Testis (tissue), 3 donors: ENCODE data around the gene KIDINS220. TPM values are rescaled to one million over a fixed set of nuclear protein-coding genes. Genes with fewer than 3 reads are reported as not detected.

Experiments used
- DNase-seq: peaks from one replicate; pipeline ENCODE4 v3.0.0-alpha.2; 2019
- H3K27ac ChIP-seq, 2 donors: fragments of 200-600 bp; sonication (generic); one replicate each; pipeline ENCODE4 v1.5.1; 2019
- H3K27me3 ChIP-seq: fragments of 200-600 bp; sonication (generic); one replicate; pipeline ENCODE4 v1.5.1; 2019
- H3K36me3 ChIP-seq: fragments of 200-600 bp; sonication (generic); one replicate; pipeline ENCODE4 v1.5.1; 2017; ENCODE audit warnings: low read depth; ENCODE audit errors: missing control alignments
- H3K4me1 ChIP-seq: fragments of 200-600 bp; sonication (generic); one replicate; pipeline ENCODE4 v1.5.1; 2019
- H3K4me3 ChIP-seq, 2 donors: fragments of 200-600 bp; sonication (generic); one replicate each; pipeline ENCODE4 v1.5.1; 2017 to 2019
- H3K9me3 ChIP-seq: fragments of 200-600 bp; sonication (generic); one replicate; pipeline ENCODE4 v1.5.1; 2017
- CTCF ChIP-seq, 3 experiments: fragments of 450-650 bp in 2 of 3; fragments of 200-600 bp in 1 of 3; sonication (generic) in 1 of 3; IDR thresholded peaks; one replicate each; pipeline ENCODE4 v1.5.1; 2016 to 2019; ENCODE audit warnings: antibody characterized with exemption in 3 of 3, mild to moderate bottlenecking in 2 of 3, moderate library complexity in 1 of 3
- POLR2A ChIP-seq: fragments of 450-650 bp; IDR thresholded peaks from one replicate; pipeline ENCODE4 v1.6.1; 2017; ENCODE audit warnings: antibody characterized with exemption, mild to moderate bottlenecking, moderate library complexity
- WGBS, 2 donors: methylation state at CpG; one replicate each; pipeline ENCODE4 v1.1.5; 2018; 5-methylcytosine and 5-hydroxymethylcytosine counted together
- intact Hi-C: fragments of 100-400 bp; cut with DNase I; formaldehyde crosslinking; loops from one replicate; pipeline ENCODE4 v1.15.1; 2023; ENCODE audit warnings: low total_unique reads
- polyA plus RNA-seq: library from polyadenylated mRNA; stranded (reverse); fragments of 350-450 nt; fragmentation: Illumina TruSeq; extraction: RNeasy Lipid Tissue Mini Kit (QIAGEN cat#74804); gene quantifications from one replicate; pipeline ENCODE4 v1.2.3, GENCODE V29; 2014; ENCODE audit warnings: low read depth, low replicate concordance; ENCODE audit not compliant: insufficient read depth
- total RNA-seq, 2 donors: library from RNA; depleted of rRNA; stranded (reverse); fragments of >200 nt; gene quantifications; one replicate each; pipeline ENCODE4 v1.2.3, GENCODE V29; 2016

Gene KIDINS220
- total and polyA plus RNA-seq, 3 donors from 2014 or later, result 25.5 to 75.7 (median 68.6) TPM

- Histone ChIP-seq H3K9me3 (no peaks in the 10 kb centered on the region), H3K4me1 (no peaks in the 10 kb centered on the region), H3K27ac (no peak overlapping the region), H3K27me3 (no peaks in the 10 kb centered on the region), H3K4me3 (no peak overlapping the region), H3K36me3 (no peaks in the 10 kb centered on the region)
- TF ChIP-seq POLR2A (no peak), CTCF (IDR thresholded peaks at IDR 0.05) (no peak)
- intact Hi-C loops, result no loop called here
- WGBS, 2 donors, result 91 to 99% methylated on average over 4 of the region's 4 CpGs
- no peak for DNase-seq
These were observed 47.4 kb upstream of the KIDINS220 start for GRCh38 chr2:8884812-8885211.

GRCh38 chr2:8882094-8882493 is 44.7 kb upstream of the KIDINS220 start:
- Histone ChIP-seq H3K4me1 (no peaks in the 10 kb centered on the region), H3K27me3 (no peaks in the 10 kb centered on the region), H3K9me3 (no peaks in the 10 kb centered on the region), H3K4me3 (no peak overlapping the region), H3K36me3 (no peaks in the 10 kb centered on the region), H3K27ac (no peak overlapping the region)
- DNase-seq, result no peak
- intact Hi-C loops, result no loop called here
- WGBS, 2 donors, result 78 to 83% methylated on average over 5 of the region's 5 CpGs
- TF ChIP-seq POLR2A (no peak), CTCF (IDR thresholded peaks at IDR 0.05) (no peak)

- H3K4me3 ChIP-seq, result no peak overlapping the region
- TF ChIP-seq POLR2A (no peak), CTCF (IDR thresholded peaks at IDR 0.05) (no peak)
- no peak overlapping the region for H3K27ac ChIP-seq
- H3K36me3 ChIP-seq, result no peaks in the 10 kb centered on the region
- no peak for DNase-seq
- H3K27me3 ChIP-seq, result no peaks in the 10 kb centered on the region
- no peaks in the 10 kb centered on the region for H3K9me3 ChIP-seq
- intact Hi-C loops, result no loop called here
- WGBS, 2 donors, result 94 to 95% methylated on average over 4 of the region's 4 CpGs
- H3K4me1 ChIP-seq, result no peaks in the 10 kb centered on the region
These were observed 40.5 kb upstream of the KIDINS220 start for GRCh38 chr2:8877894-8878293.

GRCh38 chr2:8877332-8877731 is 39.9 kb upstream of the KIDINS220 start:
- TF ChIP-seq CTCF (IDR thresholded peaks at IDR 0.05) (no peak), POLR2A (no peak)
- Histone ChIP-seq H3K27ac (no peak overlapping the region), H3K9me3 (no peaks in the 10 kb centered on the region), H3K4me1 (no peaks in the 10 kb centered on the region), H3K27me3 (no peaks in the 10 kb centered on the region), H3K36me3 (no peaks in the 10 kb centered on the region), H3K4me3 (no peak overlapping the region)
- DNase-seq, result no peak
- intact Hi-C loops, result no loop called here
- 85 to 86% methylated on average over 4 of the region's 4 CpGs for WGBS, 2 donors

- H3K27me3 ChIP-seq, result no peaks in the 10 kb centered on the region
- no peaks in the 10 kb centered on the region for H3K36me3 ChIP-seq
- no peak overlapping the region for H3K4me3 ChIP-seq
- no peaks in the 10 kb centered on the region for H3K9me3 ChIP-seq
- intact Hi-C loops, result no loop called here
- H3K4me1 ChIP-seq, result no peaks in the 10 kb centered on the region
- H3K27ac ChIP-seq, result no peak overlapping the region
- TF ChIP-seq CTCF (IDR thresholded peaks at IDR 0.05), result no peak
- no peak for TF ChIP-seq POLR2A
- no peak for DNase-seq
These were observed 39.2 kb upstream of the KIDINS220 start for GRCh38 chr2:8876628-8877027.
